Caco-2 (cell line): ENCODE data around the gene UST. TPM values are rescaled to one million over a fixed set of nuclear protein-coding genes. Genes with fewer than 3 reads are reported as not detected.

Experiments
- BruUV-seq: library from RNA; stranded (reverse); fragments of 400-500 nt; replicated peaks from 2 replicates; lab custom pipeline; 2021; lab: Mats Ljungman, UMichigan
- CTCF ChIA-PET: fragments of 300-600 bp; sonication (Branson Sonifier 250); formaldehyde crosslinking; loops from one replicate; lab custom pipeline; 2022; ENCODE audit warnings: antibody characterized with exemption; lab: Charles Lee
- POLR2A ChIA-PET: fragments of 300-600 bp; sonication (Branson Sonifier 250); formaldehyde crosslinking; loops from one replicate; lab custom pipeline; 2022; ENCODE audit warnings: antibody characterized with exemption; lab: Charles Lee
- DNase-seq, 2 experiments: peaks; one replicate each; pipeline versions ENCODE4 v3.0.0 to v3.0.0-alpha.2; 2020 to 2022
- H3K27me3 ChIP-seq: replicated peaks from 2 replicates; pipeline ENCODE4 v1.6.0; 2011; ENCODE audit warnings: low read length; ENCODE audit not compliant: control insufficient read depth, insufficient read depth
- H3K36me3 ChIP-seq: 2 replicates; pipeline ENCODE4 v1.5.1; 2011; ENCODE audit warnings: low read length; ENCODE audit not compliant: control insufficient read depth, insufficient read depth
- H3K4me1 ChIP-seq: fragments of 250-450 bp; sonication (Bioruptor Pico); 2 replicates; pipeline ENCODE4 v1.5.1; 2020; ENCODE audit warnings: mild to moderate bottlenecking
- H3K4me3 ChIP-seq: 2 replicates; pipeline ENCODE4 v1.5.1; 2011; ENCODE audit warnings: low read depth, mild to moderate bottlenecking, control low read depth, low read length
- H3K9me3 ChIP-seq: fragments of 250-450 bp; sonication (Bioruptor Pico); 2 replicates; pipeline ENCODE4 v1.5.1; 2020; ENCODE audit warnings: mild to moderate bottlenecking, moderate library complexity
- H3K27ac Mint-ChIP-seq: one replicate; pipeline ENCODE4 v1.8.0; 2022; ENCODE audit warnings: mixed read lengths; ENCODE audit not compliant: unreplicated experiment
- H3K27me3 Mint-ChIP-seq: one replicate; pipeline ENCODE4 v1.8.0; 2022; ENCODE audit warnings: mixed read lengths; ENCODE audit not compliant: insufficient read depth, unreplicated experiment
- H3K36me3 Mint-ChIP-seq: one replicate; pipeline ENCODE4 v1.8.0; 2022; ENCODE audit warnings: mild to moderate bottlenecking, mixed read lengths; ENCODE audit not compliant: insufficient read depth, unreplicated experiment
- H3K4me1 Mint-ChIP-seq: one replicate; pipeline ENCODE4 v1.8.0; 2022; ENCODE audit warnings: low read depth, mixed read lengths; ENCODE audit not compliant: unreplicated experiment
- H3K4me3 Mint-ChIP-seq: one replicate; pipeline ENCODE4 v1.8.0; 2022; ENCODE audit warnings: mild to moderate bottlenecking, moderate library complexity, mixed read lengths; ENCODE audit not compliant: unreplicated experiment
- H3K9me3 Mint-ChIP-seq: one replicate; pipeline ENCODE4 v1.8.0; 2022; ENCODE audit warnings: mixed read lengths; ENCODE audit not compliant: unreplicated experiment
- intact Hi-C: fragments of 100-400 bp; cut with micrococcal nuclease; formaldehyde crosslinking; loops from one replicate; pipeline ENCODE4 v1.10.0; 2022; ENCODE audit not compliant: unreplicated experiment
- total RNA-seq: library from RNA; stranded (reverse); gene quantifications from 2 replicates; pipeline ENCODE4 v1.2.3, GENCODE V29; 2022
- TF ChIP-seq, protein P1 (sequence below), 2 experiments: fragments of 200-600 bp in 1 of 2; IDR thresholded peaks; 1 replicate in 1 of 2; 2 replicates in 1 of 2; pipeline versions ENCODE4 v1.5.1 to v1.8.0; 2011 to 2022; ENCODE audit warnings: antibody characterized with exemption in 1 of 2, control low read depth in 1 of 2, inconsistent platforms in 1 of 2, low read depth in 1 of 2, low read length in 1 of 2, mild to moderate bottlenecking in 1 of 2, moderate library complexity in 1 of 2; ENCODE audit not compliant: insufficient read depth in 1 of 2, severe bottlenecking in 1 of 2, unreplicated experiment in 1 of 2

UST gene
- total RNA-seq, 1 experiment from 2014 or later, result not detected

DNA sequence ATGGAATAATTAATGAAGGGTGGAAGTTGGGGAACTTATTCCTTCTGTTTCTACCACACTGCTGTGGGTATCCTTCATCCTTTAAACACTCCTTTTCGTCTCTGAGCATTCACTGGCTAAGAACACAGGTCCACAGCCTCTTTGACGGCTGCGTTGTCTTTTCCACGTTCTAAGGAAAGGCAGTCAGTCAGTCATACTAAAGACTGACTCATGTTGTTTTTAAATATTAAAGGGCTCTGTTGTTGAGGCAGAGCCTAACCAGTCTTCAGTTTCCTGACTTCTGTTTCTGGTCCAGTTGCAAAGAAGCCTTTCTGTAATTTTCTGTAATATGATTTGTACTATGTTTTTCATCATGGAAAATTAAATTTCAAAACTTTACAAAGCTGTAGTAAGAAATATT, 48.0 kb downstream of the UST start:
- Mint-ChIP-seq H3K4me3 (no peak overlapping the region), H3K4me1 (no peaks in the 10 kb centered on the region), H3K27ac (no peak overlapping the region), H3K27me3 (peaks cover 21% of the 10 kb centered on the region), H3K36me3 (no peaks in the 10 kb centered on the region), H3K9me3 (no peaks in the 10 kb centered on the region)
- POLR2A ChIA-PET, result no interaction called here
- no TSS peak for BruUV-seq
- CTCF ChIA-PET, result no interaction called here
- no peak overlapping the region for H3K4me3 ChIP-seq
- no peaks in the 10 kb centered on the region; the same call in 1 of the 2 replicates for H3K27me3 ChIP-seq
- TF ChIP-seq, protein P1, sequence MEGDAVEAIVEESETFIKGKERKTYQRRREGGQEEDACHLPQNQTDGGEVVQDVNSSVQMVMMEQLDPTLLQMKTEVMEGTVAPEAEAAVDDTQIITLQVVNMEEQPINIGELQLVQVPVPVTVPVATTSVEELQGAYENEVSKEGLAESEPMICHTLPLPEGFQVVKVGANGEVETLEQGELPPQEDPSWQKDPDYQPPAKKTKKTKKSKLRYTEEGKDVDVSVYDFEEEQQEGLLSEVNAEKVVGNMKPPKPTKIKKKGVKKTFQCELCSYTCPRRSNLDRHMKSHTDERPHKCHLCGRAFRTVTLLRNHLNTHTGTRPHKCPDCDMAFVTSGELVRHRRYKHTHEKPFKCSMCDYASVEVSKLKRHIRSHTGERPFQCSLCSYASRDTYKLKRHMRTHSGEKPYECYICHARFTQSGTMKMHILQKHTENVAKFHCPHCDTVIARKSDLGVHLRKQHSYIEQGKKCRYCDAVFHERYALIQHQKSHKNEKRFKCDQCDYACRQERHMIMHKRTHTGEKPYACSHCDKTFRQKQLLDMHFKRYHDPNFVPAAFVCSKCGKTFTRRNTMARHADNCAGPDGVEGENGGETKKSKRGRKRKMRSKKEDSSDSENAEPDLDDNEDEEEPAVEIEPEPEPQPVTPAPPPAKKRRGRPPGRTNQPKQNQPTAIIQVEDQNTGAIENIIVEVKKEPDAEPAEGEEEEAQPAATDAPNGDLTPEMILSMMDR (IDR thresholded peaks at IDR 0.05; ENCODE audit: insufficient read depth in 1 of 2, low read depth in 1 of 2, low read length in 1 of 2, severe bottlenecking in 1 of 2, unreplicated experiment in 1 of 2), result no peak
- no peaks in the 10 kb centered on the region for H3K4me1 ChIP-seq
- no peaks in the 10 kb centered on the region for H3K36me3 ChIP-seq
- intact Hi-C loops, result no loop called here
- DNase-seq, result no peak
- H3K9me3 ChIP-seq, result no peaks in the 10 kb centered on the region

DNA sequence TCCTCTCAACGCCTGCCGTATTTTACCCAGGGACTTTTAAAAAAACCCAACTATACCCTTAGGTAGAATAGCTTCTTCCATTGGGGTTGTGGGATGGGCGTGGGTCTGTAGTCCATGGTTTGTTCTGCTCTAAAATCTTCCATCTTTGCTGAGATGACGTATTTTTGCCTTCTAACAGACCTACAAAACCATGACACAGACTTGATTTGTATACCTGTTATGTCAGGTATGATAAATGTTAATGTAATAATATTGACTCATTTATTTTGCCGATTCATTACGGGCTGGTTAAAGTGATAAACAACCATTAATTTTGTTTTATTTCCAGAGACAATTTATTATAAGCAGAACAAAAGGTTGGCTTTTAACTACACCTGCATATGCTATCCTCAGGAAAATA, 48.7 kb downstream of the UST start:
- H3K36me3 ChIP-seq, result no peaks in the 10 kb centered on the region
- peaks cover 18% of the 10 kb centered on the region for H3K27me3 Mint-ChIP-seq
- no peaks in the 10 kb centered on the region; the same call in 1 of the 2 replicates for H3K27me3 ChIP-seq
- ChIA-PET POLR2A (no interaction called here), CTCF (no interaction called here)
- DNase-seq, result no peak
- no peaks in the 10 kb centered on the region for H3K4me1 ChIP-seq
- H3K4me1 Mint-ChIP-seq, result no peaks in the 10 kb centered on the region
- no peaks in the 10 kb centered on the region for H3K9me3 ChIP-seq
- H3K4me3 Mint-ChIP-seq, result no peak overlapping the region
- intact Hi-C loops, result no loop called here
- H3K36me3 Mint-ChIP-seq, result no peaks in the 10 kb centered on the region
- BruUV-seq, result no TSS peak
- TF ChIP-seq, protein P1 (IDR thresholded peaks at IDR 0.05; ENCODE audit: insufficient read depth in 1 of 2, low read depth in 1 of 2, low read length in 1 of 2, severe bottlenecking in 1 of 2, unreplicated experiment in 1 of 2), result no peak
- no peak overlapping the region for H3K4me3 ChIP-seq
- no peak overlapping the region for H3K27ac Mint-ChIP-seq
- no peaks in the 10 kb centered on the region for H3K9me3 Mint-ChIP-seq

DNA sequence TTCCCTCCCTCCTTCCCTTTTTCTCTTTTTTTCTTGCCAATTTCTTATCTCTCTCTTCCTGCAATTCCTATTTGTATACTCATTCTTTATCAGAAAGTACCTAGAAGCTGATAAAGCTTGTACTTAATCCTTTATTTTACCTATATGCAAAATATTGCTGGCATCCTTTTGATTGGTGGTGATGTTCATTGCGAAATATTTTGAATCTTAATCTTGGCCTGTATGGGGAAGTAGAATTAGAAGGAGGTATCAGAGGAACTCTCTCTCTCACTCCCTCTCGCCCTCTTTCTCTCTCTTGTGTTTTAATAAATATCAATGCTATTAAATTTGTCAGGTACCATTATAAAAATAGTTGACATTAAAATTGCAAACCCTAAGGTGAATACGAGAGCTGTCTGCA, 52.8 kb downstream of the UST start:
- Histone ChIP-seq H3K4me1 (no peaks in the 10 kb centered on the region), H3K27me3 (no peaks in the 10 kb centered on the region; the same call in 1 of the 2 replicates), H3K4me3 (no peak overlapping the region), H3K36me3 (no peaks in the 10 kb centered on the region), H3K9me3 (no peaks in the 10 kb centered on the region)
- H3K36me3 Mint-ChIP-seq, result no peaks in the 10 kb centered on the region
- no peak for DNase-seq
- peaks cover 21% of the 10 kb centered on the region for H3K27me3 Mint-ChIP-seq
- ChIA-PET POLR2A (no interaction called here), CTCF (no interaction called here)
- H3K4me1 Mint-ChIP-seq, result no peaks in the 10 kb centered on the region
- no peaks in the 10 kb centered on the region for H3K9me3 Mint-ChIP-seq
- no peak overlapping the region for H3K4me3 Mint-ChIP-seq
- TF ChIP-seq, protein P1 (IDR thresholded peaks at IDR 0.05; ENCODE audit: insufficient read depth in 1 of 2, low read depth in 1 of 2, low read length in 1 of 2, severe bottlenecking in 1 of 2, unreplicated experiment in 1 of 2), result no peak
- no peak overlapping the region for H3K27ac Mint-ChIP-seq
- intact Hi-C loops, result no loop called here
- no TSS peak for BruUV-seq
